Neural progenitor cell (in vitro differentiated cells): Measurements from ENCODE around the gene RPL6. TPM values are rescaled to one million over a fixed set of nuclear protein-coding genes. Genes with fewer than 3 reads are reported as not detected.

Source experiments
- DNase-seq: peaks from one replicate; pipeline ENCODE4 v3.0.0-alpha.2; 2016; ENCODE audit warnings: low spot score
- H2AFZ ChIP-seq: fragments of 200-600 bp; sonication (generic); replicated peaks from 2 replicates; pipeline ENCODE4 v1.6.1; 2016; ENCODE audit warnings: antibody characterized with exemption
- H3F3A ChIP-seq: fragments of 200-600 bp; sonication (generic); 2 replicates; pipeline ENCODE4 v1.6.1; 2016; ENCODE audit warnings: antibody characterized with exemption, low read depth
- H3K27ac ChIP-seq: fragments of 200-600 bp; sonication (generic); 2 replicates; pipeline ENCODE4 v1.5.1; 2016; ENCODE audit warnings: mild to moderate bottlenecking
- H3K27me3 ChIP-seq: fragments of 200-600 bp; sonication (generic); 2 replicates; pipeline ENCODE4 v1.6.1; 2016; ENCODE audit warnings: mild to moderate bottlenecking, moderate library complexity
- H3K36me3 ChIP-seq: fragments of 200-600 bp; sonication (generic); 2 replicates; pipeline ENCODE4 v1.5.1; 2016
- H3K4me1 ChIP-seq: fragments of 200-600 bp; sonication (generic); 2 replicates; pipeline ENCODE4 v1.6.1; 2016; ENCODE audit warnings: mixed run types
- H3K4me2 ChIP-seq: fragments of 200-600 bp; sonication (generic); 2 replicates; pipeline ENCODE4 v1.6.1; 2016
- H3K4me3 ChIP-seq: fragments of 200-600 bp; sonication (generic); 2 replicates; pipeline ENCODE4 v1.5.1; 2016
- H3K79me2 ChIP-seq: fragments of 200-600 bp; sonication (generic); 2 replicates; pipeline ENCODE4 v1.6.1; 2016; ENCODE audit warnings: low read depth
- H3K9ac ChIP-seq: fragments of 200-600 bp; sonication (generic); 2 replicates; pipeline ENCODE4 v1.6.1; 2016
- H3K9me3 ChIP-seq: fragments of 200-600 bp; sonication (generic); 2 replicates; pipeline ENCODE4 v1.5.1; 2016; ENCODE audit warnings: low read depth
- H4K20me1 ChIP-seq: fragments of 200-600 bp; sonication (generic); 2 replicates; pipeline ENCODE4 v1.6.1; 2016; ENCODE audit warnings: low read depth
- H3K27ac Mint-ChIP-seq: 3 replicates; pipeline ENCODE4 v1.8.0; 2021; ENCODE audit warnings: mixed read lengths
- H3K27me3 Mint-ChIP-seq: 2 replicates; pipeline ENCODE4 v1.8.0; 2022; ENCODE audit warnings: low read depth, mild to moderate bottlenecking, inconsistent platforms, moderate library complexity, mixed read lengths; ENCODE audit not compliant: insufficient read depth
- H3K36me3 Mint-ChIP-seq: 3 replicates; pipeline ENCODE4 v1.8.0; 2021; ENCODE audit warnings: mixed read lengths
- H3K4me1 Mint-ChIP-seq: 3 replicates; pipeline ENCODE4 v1.8.0; 2021; ENCODE audit warnings: mixed read lengths
- H3K4me3 Mint-ChIP-seq: 3 replicates; pipeline ENCODE4 v1.8.0; 2021; ENCODE audit warnings: mild to moderate bottlenecking, moderate library complexity, mixed read lengths
- H3K9me3 Mint-ChIP-seq: 3 replicates; pipeline ENCODE4 v1.8.0; 2020; ENCODE audit warnings: mixed read lengths
- EZH2 ChIP-seq: fragments of 200-600 bp; sonication (generic); IDR thresholded peaks from 2 replicates; pipeline ENCODE4 v1.6.1; 2017; ENCODE audit warnings: antibody characterized with exemption, mild to moderate bottlenecking, moderate library complexity
- EZH2phosphoT487 ChIP-seq: fragments of 200-600 bp; sonication (generic); IDR thresholded peaks from 2 replicates; pipeline ENCODE4 v1.6.1; 2017; ENCODE audit warnings: antibody characterized with exemption
- total RNA-seq: library from RNA; depleted of rRNA; stranded (reverse); fragments of >200 nt; gene quantifications from 2 replicates; pipeline ENCODE4 v1.2.3, GENCODE V29; 2015; ENCODE audit warnings: low replicate concordance
- TF ChIP-seq, protein P1 (sequence below): fragments of 200-600 bp; sonication (generic); IDR thresholded peaks from 2 replicates; pipeline ENCODE4 v1.5.1; 2017; ENCODE audit warnings: antibody characterized with exemption, mild to moderate bottlenecking

Gene RPL6
- total RNA-seq, 1 donor from 2014 or later, result 3,685 TPM

DNA sequence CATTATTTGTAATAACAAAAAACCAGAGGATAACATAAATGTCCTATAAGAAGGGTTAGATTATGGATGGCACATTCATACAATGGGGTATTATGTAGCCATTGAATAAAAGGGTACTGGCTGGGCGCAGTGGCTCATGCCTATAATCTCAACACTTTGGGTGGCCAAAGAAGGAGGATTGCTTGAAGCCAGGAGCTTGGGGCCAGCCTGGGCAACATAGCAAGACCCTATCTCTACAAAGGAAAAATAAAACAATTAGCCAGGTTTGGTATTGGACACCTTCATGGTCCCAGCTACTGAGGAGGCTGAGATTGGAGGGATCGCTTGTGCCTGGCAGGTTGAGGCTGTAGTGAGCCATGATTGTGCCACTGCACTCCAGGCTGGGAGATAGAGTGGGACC, 24.1 kb upstream of the RPL6 start:
- Histone ChIP-seq H3K9me3 (no peaks in the 10 kb centered on the region), H3K27me3 (no peaks in the 10 kb centered on the region), H3K4me3 (no peak overlapping the region), H3K79me2 (peaks cover 99% of the 10 kb centered on the region), H3K27ac (no peak overlapping the region), H3K9ac (no peak overlapping the region), H3K36me3 (no peaks in the 10 kb centered on the region), H3F3A (no peaks in the 10 kb centered on the region), H3K4me2 (no peak overlapping the region), H4K20me1 (peaks cover 22% of the 10 kb centered on the region), H3K4me1 (no peaks in the 10 kb centered on the region), H2AFZ (no peak overlapping the region)
- Mint-ChIP-seq H3K36me3 (peaks cover 3% of the 10 kb centered on the region), H3K4me3 (no peak overlapping the region), H3K4me1 (peaks cover 3% of the 10 kb centered on the region), H3K27me3 (no peaks in the 10 kb centered on the region), H3K27ac (no peak overlapping the region), H3K9me3 (no peaks in the 10 kb centered on the region)
- TF ChIP-seq, protein P1, sequence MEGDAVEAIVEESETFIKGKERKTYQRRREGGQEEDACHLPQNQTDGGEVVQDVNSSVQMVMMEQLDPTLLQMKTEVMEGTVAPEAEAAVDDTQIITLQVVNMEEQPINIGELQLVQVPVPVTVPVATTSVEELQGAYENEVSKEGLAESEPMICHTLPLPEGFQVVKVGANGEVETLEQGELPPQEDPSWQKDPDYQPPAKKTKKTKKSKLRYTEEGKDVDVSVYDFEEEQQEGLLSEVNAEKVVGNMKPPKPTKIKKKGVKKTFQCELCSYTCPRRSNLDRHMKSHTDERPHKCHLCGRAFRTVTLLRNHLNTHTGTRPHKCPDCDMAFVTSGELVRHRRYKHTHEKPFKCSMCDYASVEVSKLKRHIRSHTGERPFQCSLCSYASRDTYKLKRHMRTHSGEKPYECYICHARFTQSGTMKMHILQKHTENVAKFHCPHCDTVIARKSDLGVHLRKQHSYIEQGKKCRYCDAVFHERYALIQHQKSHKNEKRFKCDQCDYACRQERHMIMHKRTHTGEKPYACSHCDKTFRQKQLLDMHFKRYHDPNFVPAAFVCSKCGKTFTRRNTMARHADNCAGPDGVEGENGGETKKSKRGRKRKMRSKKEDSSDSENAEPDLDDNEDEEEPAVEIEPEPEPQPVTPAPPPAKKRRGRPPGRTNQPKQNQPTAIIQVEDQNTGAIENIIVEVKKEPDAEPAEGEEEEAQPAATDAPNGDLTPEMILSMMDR, result no peak
- TF ChIP-seq EZH2, result no peak
- no peak for TF ChIP-seq EZH2phosphoT487
- no peak for DNase-seq

DNA sequence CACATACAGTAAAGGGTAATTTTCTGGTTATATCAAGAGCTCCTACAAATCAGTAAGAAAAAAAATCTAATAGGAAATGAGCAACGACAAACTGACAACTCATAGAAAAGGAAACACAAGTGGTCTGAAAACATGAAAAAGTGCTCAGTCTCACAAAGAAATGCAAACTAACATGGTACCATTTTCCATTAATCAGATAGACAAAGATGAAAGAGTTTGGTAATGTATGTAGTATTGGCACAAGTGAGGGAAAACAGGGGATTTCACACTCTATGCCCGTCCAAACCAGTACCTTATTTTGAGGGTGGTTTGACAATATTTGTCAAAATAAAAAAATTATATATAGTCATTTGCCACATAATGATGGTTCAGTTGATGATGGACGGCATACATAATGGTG, 22.6 kb upstream of the RPL6 start:
- Histone ChIP-seq H3K4me3 (no peak overlapping the region), H3K36me3 (no peaks in the 10 kb centered on the region), H3K27ac (no peak overlapping the region), H3K4me1 (no peaks in the 10 kb centered on the region), H3K27me3 (no peaks in the 10 kb centered on the region), H3K4me2 (no peak overlapping the region), H3K9me3 (no peaks in the 10 kb centered on the region), H2AFZ (no peak overlapping the region), H3K9ac (no peak overlapping the region), H4K20me1 (peaks cover 26% of the 10 kb centered on the region), H3K79me2 (peaks cover 98% of the 10 kb centered on the region), H3F3A (no peaks in the 10 kb centered on the region)
- no peak for TF ChIP-seq EZH2
- TF ChIP-seq, protein P1, result no peak
- TF ChIP-seq EZH2phosphoT487, result no peak
- Mint-ChIP-seq H3K4me3 (no peak overlapping the region), H3K9me3 (no peaks in the 10 kb centered on the region), H3K27me3 (no peaks in the 10 kb centered on the region), H3K36me3 (peaks cover 3% of the 10 kb centered on the region), H3K4me1 (peaks cover 3% of the 10 kb centered on the region), H3K27ac (no peak overlapping the region)
- no peak for DNase-seq

DNA sequence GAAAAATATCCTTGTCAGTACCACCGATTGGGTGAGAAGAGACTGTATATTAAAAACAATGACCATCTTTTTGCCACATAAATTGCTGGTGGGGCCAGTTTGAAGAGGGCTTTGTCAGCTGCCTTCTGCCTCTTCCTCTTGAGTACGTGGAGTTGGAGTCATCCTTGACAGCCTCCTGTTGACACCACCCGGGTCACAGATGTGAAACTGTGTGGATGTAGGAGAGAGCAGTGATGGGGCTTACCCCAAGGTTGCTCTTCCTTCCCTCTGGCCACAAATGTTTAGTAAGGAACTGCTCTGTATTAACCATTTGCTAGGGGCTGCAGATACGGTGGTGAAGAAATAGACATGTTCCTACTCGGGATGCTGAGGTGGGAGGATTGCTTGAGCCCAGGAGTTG, 21.5 kb upstream of the RPL6 start:
- Histone ChIP-seq H3K9me3 (no peaks in the 10 kb centered on the region), H3K4me3 (no peak overlapping the region), H3K79me2 (peaks cover 98% of the 10 kb centered on the region), H3K27ac (no peak overlapping the region), H2AFZ (no peak overlapping the region), H3K9ac (no peak overlapping the region), H3K4me2 (no peak overlapping the region), H3K4me1 (no peaks in the 10 kb centered on the region), H3K36me3 (no peaks in the 10 kb centered on the region), H3F3A (no peaks in the 10 kb centered on the region), H4K20me1 (peaks cover 24% of the 10 kb centered on the region), H3K27me3 (no peaks in the 10 kb centered on the region)
- H3K4me3 Mint-ChIP-seq, result no peak overlapping the region
- no peak for DNase-seq
- no peaks in the 10 kb centered on the region for H3K9me3 Mint-ChIP-seq
- H3K4me1 Mint-ChIP-seq, result no peaks in the 10 kb centered on the region
- peaks cover 3% of the 10 kb centered on the region for H3K36me3 Mint-ChIP-seq
- no peaks in the 10 kb centered on the region for H3K27me3 Mint-ChIP-seq
- H3K27ac Mint-ChIP-seq, result no peak overlapping the region
- TF ChIP-seq EZH2 (no peak), EZH2phosphoT487 (no peak)
- TF ChIP-seq, protein P1, result no peak
